Measurements from ENCODE around the gene SHOX. TPM values are rescaled to one million over a fixed set of nuclear protein-coding genes. Genes with fewer than 3 reads are reported as not detected.

The SHOX gene
- total RNA-seq, 1 donor from 2014 or later, result not detected

GRCh38 chrX:629230-630006 is 1.2 kb upstream of the SHOX start:
- H3K27me3 Mint-ChIP-seq, result peaks cover 90% of the 10 kb centered on the region
- no peaks in the 10 kb centered on the region for H3K9me3 Mint-ChIP-seq (ENCODE audit: low read depth)
- no peaks in the 10 kb centered on the region for H3K36me3 Mint-ChIP-seq (ENCODE audit: insufficient read depth)
- no peak overlapping the region for H3K27ac Mint-ChIP-seq
- DNase-seq (ENCODE audit: low spot score, unreplicated experiment), result no peak
- H3K4me1 Mint-ChIP-seq (ENCODE audit: low read depth), result no peaks in the 10 kb centered on the region
- H3K4me3 Mint-ChIP-seq (ENCODE audit: low read depth), result no peak overlapping the region
- TF ChIP-seq CTCF (IDR thresholded peaks at IDR 0.05; ENCODE audit: unreplicated experiment), result no peak

DNA sequence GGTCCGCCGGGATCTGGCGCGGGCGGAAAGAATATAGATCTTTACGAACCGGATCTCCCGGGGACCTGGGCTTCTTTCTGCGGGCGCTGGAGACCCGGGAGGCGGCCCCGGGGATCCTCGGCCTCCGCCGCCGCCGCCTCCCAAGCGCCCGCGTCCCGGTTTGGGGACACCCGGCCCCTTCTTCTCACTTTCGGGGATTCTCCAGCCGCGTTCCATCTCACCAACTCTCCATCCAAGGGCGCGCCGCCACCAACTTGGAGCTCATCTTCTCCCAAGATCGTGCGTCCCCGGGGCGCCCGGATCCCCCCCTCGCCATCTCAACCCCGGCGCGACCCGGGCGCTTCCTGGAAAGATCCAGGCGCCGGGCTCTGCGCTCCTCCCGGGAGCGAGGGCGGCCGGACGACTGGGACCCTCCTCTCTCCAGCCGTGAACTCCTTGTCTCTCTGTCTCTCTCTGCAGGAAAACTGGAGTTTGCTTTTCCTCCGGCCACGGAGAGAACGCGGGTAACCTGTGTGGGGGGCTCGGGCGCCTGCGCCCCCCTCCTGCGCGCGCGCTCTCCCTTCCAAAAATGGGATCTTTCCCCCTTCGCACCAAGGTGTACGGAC is 482 bp upstream of the SHOX start:
- DNase-seq (ENCODE audit: low spot score, unreplicated experiment), result no peak
- no peak overlapping the region for H3K4me3 Mint-ChIP-seq (ENCODE audit: low read depth)
- no peak for TF ChIP-seq CTCF (IDR thresholded peaks at IDR 0.05; ENCODE audit: unreplicated experiment)
- no peaks in the 10 kb centered on the region for H3K36me3 Mint-ChIP-seq (ENCODE audit: insufficient read depth)
- no peak overlapping the region for H3K27ac Mint-ChIP-seq
- H3K27me3 Mint-ChIP-seq, result peaks cover 86% of the 10 kb centered on the region
- no peaks in the 10 kb centered on the region for H3K4me1 Mint-ChIP-seq (ENCODE audit: low read depth)
- H3K9me3 Mint-ChIP-seq (ENCODE audit: low read depth), result no peaks in the 10 kb centered on the region

DNA sequence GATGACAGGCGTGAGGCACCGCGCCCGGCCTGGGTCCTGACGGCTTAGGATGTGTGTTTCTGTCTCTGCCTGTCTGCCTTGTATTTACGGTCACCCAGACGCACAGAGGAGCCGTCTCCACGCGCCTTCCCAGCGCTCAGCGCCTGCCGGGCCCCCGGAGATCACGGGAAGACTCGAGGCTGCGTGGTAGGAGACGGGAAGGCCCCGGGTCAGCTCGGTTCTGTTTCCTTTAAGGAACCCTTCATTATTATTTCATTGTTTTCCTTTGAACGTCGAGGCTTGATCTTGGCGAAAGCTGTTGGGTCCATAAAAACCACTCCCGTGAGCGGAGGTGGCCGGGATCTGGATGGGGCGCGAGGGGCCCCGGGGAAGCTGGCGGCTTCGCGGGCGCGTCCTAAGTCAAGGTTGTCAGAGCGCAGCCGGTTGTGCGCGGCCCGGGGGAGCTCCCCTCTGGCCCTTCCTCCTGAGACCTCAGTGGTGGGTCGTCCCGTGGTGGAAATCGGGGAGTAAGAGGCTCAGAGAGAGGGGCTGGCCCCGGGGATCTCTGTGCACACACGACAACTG is 1.3 kb downstream of the SHOX start:
- no peak overlapping the region for H3K27ac Mint-ChIP-seq
- TF ChIP-seq CTCF (IDR thresholded peaks at IDR 0.05; ENCODE audit: unreplicated experiment), result no peak
- H3K27me3 Mint-ChIP-seq, result peaks cover 81% of the 10 kb centered on the region
- H3K4me1 Mint-ChIP-seq (ENCODE audit: low read depth), result no peaks in the 10 kb centered on the region
- H3K9me3 Mint-ChIP-seq (ENCODE audit: low read depth), result no peaks in the 10 kb centered on the region
- no peaks in the 10 kb centered on the region for H3K36me3 Mint-ChIP-seq (ENCODE audit: insufficient read depth)
- no peak overlapping the region for H3K4me3 Mint-ChIP-seq (ENCODE audit: low read depth)
- no peak for DNase-seq (ENCODE audit: low spot score, unreplicated experiment)

DNA sequence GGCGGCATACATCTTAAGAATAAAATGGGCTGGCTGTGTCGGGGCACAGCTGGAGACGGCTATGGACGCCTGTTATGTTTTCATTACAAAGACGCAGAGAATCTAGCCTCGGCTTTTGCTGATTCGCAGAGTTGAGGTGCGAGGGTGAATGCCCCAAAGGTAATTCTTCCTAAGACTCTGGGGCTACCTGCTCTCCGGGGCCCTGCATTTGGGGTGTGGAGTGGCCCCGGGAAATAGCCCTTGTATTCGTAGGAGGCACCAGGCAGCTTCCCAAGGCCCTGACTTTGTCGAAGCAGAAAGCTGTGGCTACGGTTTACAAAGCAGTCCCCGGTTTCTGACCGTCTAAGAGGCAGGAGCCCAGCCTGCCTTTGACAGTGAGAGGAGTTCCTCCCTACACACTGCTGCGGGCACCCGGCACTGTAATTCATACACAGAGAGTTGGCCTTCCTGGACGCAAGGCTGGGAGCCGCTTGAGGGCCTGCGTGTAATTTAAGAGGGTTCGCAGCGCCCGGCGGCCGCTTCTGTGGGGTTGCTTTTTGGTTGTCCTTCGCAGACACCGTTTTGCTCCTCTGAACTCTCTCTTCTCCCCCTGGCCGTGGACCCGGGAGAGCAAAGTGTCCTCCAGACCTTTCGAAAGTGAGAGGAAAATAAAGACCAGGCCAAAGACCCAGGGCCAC is 1.9 kb downstream of the SHOX start:
- H3K4me1 Mint-ChIP-seq (ENCODE audit: low read depth), result no peaks in the 10 kb centered on the region
- no peaks in the 10 kb centered on the region for H3K9me3 Mint-ChIP-seq (ENCODE audit: low read depth)
- TF ChIP-seq CTCF (IDR thresholded peaks at IDR 0.05; ENCODE audit: unreplicated experiment), result no peak
- DNase-seq (ENCODE audit: low spot score, unreplicated experiment), result no peak
- H3K27ac Mint-ChIP-seq, result no peak overlapping the region
- H3K4me3 Mint-ChIP-seq (ENCODE audit: low read depth), result no peak overlapping the region
- H3K27me3 Mint-ChIP-seq, result peaks cover 81% of the 10 kb centered on the region
- no peaks in the 10 kb centered on the region for H3K36me3 Mint-ChIP-seq (ENCODE audit: insufficient read depth)

All from progenitor cell of endocrine pancreas (in vitro differentiated cells).